Neural progenitor cell (in vitro differentiated cells): ENCODE data around the gene NEDD9. TPM values are rescaled to one million over a fixed set of nuclear protein-coding genes. Genes with fewer than 3 reads are reported as not detected.

Source experiments
- DNase-seq: peaks from one replicate; pipeline ENCODE4 v3.0.0-alpha.2; 2016; ENCODE audit warnings: low spot score
- H2AFZ ChIP-seq: fragments of 200-600 bp; sonication (generic); replicated peaks from 2 replicates; pipeline ENCODE4 v1.6.1; 2016; ENCODE audit warnings: antibody characterized with exemption
- H3F3A ChIP-seq: fragments of 200-600 bp; sonication (generic); 2 replicates; pipeline ENCODE4 v1.6.1; 2016; ENCODE audit warnings: antibody characterized with exemption, low read depth
- H3K27ac ChIP-seq: fragments of 200-600 bp; sonication (generic); 2 replicates; pipeline ENCODE4 v1.5.1; 2016; ENCODE audit warnings: mild to moderate bottlenecking
- H3K27me3 ChIP-seq: fragments of 200-600 bp; sonication (generic); 2 replicates; pipeline ENCODE4 v1.6.1; 2016; ENCODE audit warnings: mild to moderate bottlenecking, moderate library complexity
- H3K36me3 ChIP-seq: fragments of 200-600 bp; sonication (generic); 2 replicates; pipeline ENCODE4 v1.5.1; 2016
- H3K4me1 ChIP-seq: fragments of 200-600 bp; sonication (generic); 2 replicates; pipeline ENCODE4 v1.6.1; 2016; ENCODE audit warnings: mixed run types
- H3K4me2 ChIP-seq: fragments of 200-600 bp; sonication (generic); 2 replicates; pipeline ENCODE4 v1.6.1; 2016
- H3K4me3 ChIP-seq: fragments of 200-600 bp; sonication (generic); 2 replicates; pipeline ENCODE4 v1.5.1; 2016
- H3K79me2 ChIP-seq: fragments of 200-600 bp; sonication (generic); 2 replicates; pipeline ENCODE4 v1.6.1; 2016; ENCODE audit warnings: low read depth
- H3K9ac ChIP-seq: fragments of 200-600 bp; sonication (generic); 2 replicates; pipeline ENCODE4 v1.6.1; 2016
- H3K9me3 ChIP-seq: fragments of 200-600 bp; sonication (generic); 2 replicates; pipeline ENCODE4 v1.5.1; 2016; ENCODE audit warnings: low read depth
- H4K20me1 ChIP-seq: fragments of 200-600 bp; sonication (generic); 2 replicates; pipeline ENCODE4 v1.6.1; 2016; ENCODE audit warnings: low read depth
- H3K27ac Mint-ChIP-seq: 3 replicates; pipeline ENCODE4 v1.8.0; 2021; ENCODE audit warnings: mixed read lengths
- H3K27me3 Mint-ChIP-seq: 2 replicates; pipeline ENCODE4 v1.8.0; 2022; ENCODE audit warnings: low read depth, mild to moderate bottlenecking, inconsistent platforms, moderate library complexity, mixed read lengths; ENCODE audit not compliant: insufficient read depth
- H3K36me3 Mint-ChIP-seq: 3 replicates; pipeline ENCODE4 v1.8.0; 2021; ENCODE audit warnings: mixed read lengths
- H3K4me1 Mint-ChIP-seq: 3 replicates; pipeline ENCODE4 v1.8.0; 2021; ENCODE audit warnings: mixed read lengths
- H3K4me3 Mint-ChIP-seq: 3 replicates; pipeline ENCODE4 v1.8.0; 2021; ENCODE audit warnings: mild to moderate bottlenecking, moderate library complexity, mixed read lengths
- H3K9me3 Mint-ChIP-seq: 3 replicates; pipeline ENCODE4 v1.8.0; 2020; ENCODE audit warnings: mixed read lengths
- EZH2 ChIP-seq: fragments of 200-600 bp; sonication (generic); IDR thresholded peaks from 2 replicates; pipeline ENCODE4 v1.6.1; 2017; ENCODE audit warnings: antibody characterized with exemption, mild to moderate bottlenecking, moderate library complexity
- EZH2phosphoT487 ChIP-seq: fragments of 200-600 bp; sonication (generic); IDR thresholded peaks from 2 replicates; pipeline ENCODE4 v1.6.1; 2017; ENCODE audit warnings: antibody characterized with exemption
- total RNA-seq: library from RNA; depleted of rRNA; stranded (reverse); fragments of >200 nt; gene quantifications from 2 replicates; pipeline ENCODE4 v1.2.3, GENCODE V29; 2015; ENCODE audit warnings: low replicate concordance
- TF ChIP-seq, protein P1 (sequence below): fragments of 200-600 bp; sonication (generic); IDR thresholded peaks from 2 replicates; pipeline ENCODE4 v1.5.1; 2017; ENCODE audit warnings: antibody characterized with exemption, mild to moderate bottlenecking

NEDD9 gene
- total RNA-seq, 1 donor from 2014 or later: 4.9 TPM

DNA sequence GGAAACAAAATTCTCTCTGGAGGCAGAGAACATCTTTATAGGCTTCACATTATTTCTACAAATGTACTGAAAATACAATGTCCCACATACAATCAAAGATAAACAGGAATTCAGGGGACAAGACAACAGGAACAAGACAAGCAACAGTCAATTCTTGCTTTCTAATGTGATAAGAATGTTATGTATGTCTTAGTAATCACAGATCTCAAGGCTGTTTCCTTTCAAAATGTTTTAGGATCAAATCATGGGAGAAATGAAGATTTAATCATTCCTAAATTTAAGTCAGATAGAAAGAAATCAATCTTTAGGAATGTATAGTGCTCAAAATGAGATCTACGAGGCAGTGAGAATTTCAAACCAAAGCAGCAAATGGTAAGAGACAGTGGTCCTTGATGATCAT lies 32.1 kb downstream of the NEDD9 start:
- H3K4me3 Mint-ChIP-seq: no peak overlapping the region
- no peak overlapping the region for H3K27ac Mint-ChIP-seq
- peaks cover 55% of the 10 kb centered on the region for H3K4me1 ChIP-seq
- no peak overlapping the region for H3K9ac ChIP-seq
- no peaks in the 10 kb centered on the region for H3K9me3 ChIP-seq
- peaks cover 4% of the 10 kb centered on the region for H3K27me3 Mint-ChIP-seq
- no peaks in the 10 kb centered on the region for H3K27me3 ChIP-seq
- H3K4me1 Mint-ChIP-seq: peaks cover 81% of the 10 kb centered on the region
- no peak overlapping the region for H2AFZ ChIP-seq
- H3K36me3 ChIP-seq: no peaks in the 10 kb centered on the region
- H3K9me3 Mint-ChIP-seq: peaks cover 3% of the 10 kb centered on the region
- H3K79me2 ChIP-seq: no peaks in the 10 kb centered on the region
- H3K36me3 Mint-ChIP-seq: peaks cover 52% of the 10 kb centered on the region
- no peak for DNase-seq
- no peak overlapping the region for H3K4me2 ChIP-seq
- peaks cover 51% of the 10 kb centered on the region for H3F3A ChIP-seq
- no peak overlapping the region for H3K4me3 ChIP-seq
- no peak overlapping the region for H3K27ac ChIP-seq
- TF ChIP-seq EZH2: no peak
- no peak for TF ChIP-seq EZH2phosphoT487
- TF ChIP-seq, protein P1, sequence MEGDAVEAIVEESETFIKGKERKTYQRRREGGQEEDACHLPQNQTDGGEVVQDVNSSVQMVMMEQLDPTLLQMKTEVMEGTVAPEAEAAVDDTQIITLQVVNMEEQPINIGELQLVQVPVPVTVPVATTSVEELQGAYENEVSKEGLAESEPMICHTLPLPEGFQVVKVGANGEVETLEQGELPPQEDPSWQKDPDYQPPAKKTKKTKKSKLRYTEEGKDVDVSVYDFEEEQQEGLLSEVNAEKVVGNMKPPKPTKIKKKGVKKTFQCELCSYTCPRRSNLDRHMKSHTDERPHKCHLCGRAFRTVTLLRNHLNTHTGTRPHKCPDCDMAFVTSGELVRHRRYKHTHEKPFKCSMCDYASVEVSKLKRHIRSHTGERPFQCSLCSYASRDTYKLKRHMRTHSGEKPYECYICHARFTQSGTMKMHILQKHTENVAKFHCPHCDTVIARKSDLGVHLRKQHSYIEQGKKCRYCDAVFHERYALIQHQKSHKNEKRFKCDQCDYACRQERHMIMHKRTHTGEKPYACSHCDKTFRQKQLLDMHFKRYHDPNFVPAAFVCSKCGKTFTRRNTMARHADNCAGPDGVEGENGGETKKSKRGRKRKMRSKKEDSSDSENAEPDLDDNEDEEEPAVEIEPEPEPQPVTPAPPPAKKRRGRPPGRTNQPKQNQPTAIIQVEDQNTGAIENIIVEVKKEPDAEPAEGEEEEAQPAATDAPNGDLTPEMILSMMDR: no peak
- H4K20me1 ChIP-seq: no peaks in the 10 kb centered on the region

DNA sequence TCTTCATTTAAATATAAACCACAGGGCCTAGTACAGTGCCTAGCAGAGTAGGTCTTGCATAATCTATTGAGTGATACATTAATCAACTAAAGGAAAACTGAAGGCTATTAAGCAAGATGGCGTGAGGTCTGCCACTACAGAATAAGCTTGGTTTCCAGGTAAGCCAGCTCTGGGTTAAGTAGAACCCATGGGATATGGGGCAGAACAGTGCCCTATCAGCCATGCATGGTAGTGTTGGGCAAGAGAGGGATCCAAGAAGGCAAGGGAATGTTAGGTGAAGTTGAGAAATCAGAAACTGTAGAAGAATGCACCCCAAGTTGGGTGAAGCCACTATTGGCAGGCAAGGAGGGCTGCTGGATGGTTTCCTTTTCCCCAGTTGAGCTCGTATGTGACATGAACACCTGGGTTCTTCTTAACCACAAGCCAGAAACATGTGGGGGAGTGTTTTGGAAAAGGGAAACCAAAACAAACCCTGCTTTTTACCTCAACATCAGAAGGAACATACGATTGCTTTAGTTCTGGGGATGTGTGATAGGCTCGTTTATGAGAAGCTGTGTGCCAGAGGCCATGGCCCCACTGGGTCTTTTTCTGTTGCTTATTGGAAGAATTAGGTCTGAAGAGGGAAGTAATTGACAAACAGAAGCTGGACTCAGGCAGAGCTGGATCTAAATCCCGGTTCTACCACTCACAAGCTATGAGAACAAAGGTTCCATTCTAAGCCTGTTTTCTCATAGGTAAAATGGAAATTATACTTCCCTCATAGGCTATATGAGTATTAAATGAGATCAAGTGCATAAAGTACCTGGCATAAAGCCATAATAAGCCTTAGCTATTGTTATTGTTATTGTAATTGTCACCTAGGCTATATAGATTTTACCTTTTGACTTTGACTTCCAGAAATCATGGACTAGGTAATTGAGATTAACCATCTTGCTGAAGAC lies 33.5 kb downstream of the NEDD9 start:
- Histone ChIP-seq H3K9ac (no peak overlapping the region), H3K4me2 (no peak overlapping the region), H3K4me3 (no peak overlapping the region), H4K20me1 (no peaks in the 10 kb centered on the region), H3K79me2 (no peaks in the 10 kb centered on the region), H3K4me1 (peaks cover 64% of the 10 kb centered on the region), H3K27ac (no peak overlapping the region), H3F3A (peaks cover 57% of the 10 kb centered on the region), H3K27me3 (no peaks in the 10 kb centered on the region), H3K9me3 (no peaks in the 10 kb centered on the region), H2AFZ (no peak overlapping the region), H3K36me3 (no peaks in the 10 kb centered on the region)
- Mint-ChIP-seq H3K27ac (peak overlapping the region; percentile 90), H3K27me3 (peaks cover 7% of the 10 kb centered on the region), H3K4me3 (no peak overlapping the region), H3K9me3 (peaks cover 3% of the 10 kb centered on the region), H3K36me3 (peaks cover 61% of the 10 kb centered on the region), H3K4me1 (peaks cover 81% of the 10 kb centered on the region)
- DNase-seq: no peak
- TF ChIP-seq, protein P1: no peak
- TF ChIP-seq EZH2phosphoT487 (no peak), EZH2 (no peak)

DNA sequence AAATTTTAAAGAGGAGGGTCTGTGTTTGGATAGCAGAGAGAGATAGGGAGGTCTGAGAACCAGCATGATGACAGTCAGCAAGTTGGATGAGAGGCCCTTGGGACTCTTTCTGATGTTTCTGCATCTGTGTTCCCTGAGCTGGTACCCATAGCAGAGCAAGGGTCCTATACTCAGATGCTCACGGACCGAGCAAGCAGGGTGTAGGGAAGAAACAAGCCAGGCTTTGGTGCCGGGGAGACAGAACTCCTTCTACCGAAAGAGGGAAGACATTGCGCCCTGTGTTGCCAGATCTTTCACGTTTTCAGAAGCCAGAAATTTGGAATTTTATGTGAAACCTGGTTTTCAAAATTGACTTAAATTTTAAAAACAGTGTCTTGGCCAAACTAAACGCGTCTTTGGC lies 34.6 kb downstream of the NEDD9 start:
- Histone ChIP-seq H3K4me2 (peak overlapping the region; percentile 43), H3K79me2 (no peaks in the 10 kb centered on the region)
- DNase-seq: no peak

More for the DNA sequence above, 34.6 kb downstream of the NEDD9 start:
- Histone ChIP-seq H3K9ac (no peak overlapping the region), H3K27me3 (no peaks in the 10 kb centered on the region), H3K36me3 (no peaks in the 10 kb centered on the region), H4K20me1 (no peaks in the 10 kb centered on the region), H3K4me1 (peaks cover 53% of the 10 kb centered on the region), H3K9me3 (no peaks in the 10 kb centered on the region), H3K4me3 (no peak overlapping the region), H2AFZ (no peak overlapping the region), H3K27ac (peak overlapping the region; percentile 84), H3F3A (peaks cover 47% of the 10 kb centered on the region)
- peaks cover 5% of the 10 kb centered on the region for H3K27me3 Mint-ChIP-seq
- no peak overlapping the region for H3K4me3 Mint-ChIP-seq
- peak overlapping the region; percentile 90 for H3K27ac Mint-ChIP-seq
- TF ChIP-seq, protein P1: no peak
- no peak for TF ChIP-seq EZH2
- no peak for TF ChIP-seq EZH2phosphoT487
- peaks cover 64% of the 10 kb centered on the region for H3K36me3 Mint-ChIP-seq
- H3K9me3 Mint-ChIP-seq: peaks cover 5% of the 10 kb centered on the region
- peaks cover 70% of the 10 kb centered on the region for H3K4me1 Mint-ChIP-seq
